ENCODE data around the gene CDH23.

DNA sequence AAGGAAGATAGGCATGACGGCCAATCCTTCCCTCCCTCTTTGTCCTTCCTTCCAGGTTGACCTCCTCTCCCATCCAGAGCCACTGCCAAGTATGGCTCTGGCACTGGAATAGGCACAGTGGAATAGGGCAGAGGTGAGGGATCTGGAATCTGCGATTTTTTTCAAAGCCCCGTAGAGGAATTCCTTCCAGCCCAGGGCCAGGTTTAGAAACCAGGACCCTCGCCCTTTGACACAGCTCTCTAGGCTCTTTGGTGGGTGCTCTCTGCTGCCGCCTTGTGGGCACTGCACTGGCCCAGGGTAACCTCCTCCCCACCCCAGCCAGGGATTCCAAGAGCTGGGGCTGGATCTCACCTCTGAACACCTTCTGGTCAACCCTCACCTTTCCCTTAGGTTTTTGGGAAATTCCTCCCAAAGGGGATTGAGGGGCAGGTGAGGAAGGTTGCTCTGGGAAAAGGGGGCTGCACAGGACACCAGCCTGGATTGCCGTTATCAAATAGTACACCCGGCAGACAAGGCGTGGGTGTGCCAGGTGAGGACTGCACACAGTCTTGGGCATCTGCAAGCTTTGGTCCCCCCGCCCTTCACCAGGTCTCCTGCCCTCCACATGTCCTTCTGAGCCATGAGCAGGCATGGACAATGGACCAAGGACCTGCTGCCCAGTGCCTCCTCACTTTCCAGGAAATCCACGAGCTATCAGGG is 300.1 kb downstream of the CDH23 start:
- TF ChIP-seq, protein P1, sequence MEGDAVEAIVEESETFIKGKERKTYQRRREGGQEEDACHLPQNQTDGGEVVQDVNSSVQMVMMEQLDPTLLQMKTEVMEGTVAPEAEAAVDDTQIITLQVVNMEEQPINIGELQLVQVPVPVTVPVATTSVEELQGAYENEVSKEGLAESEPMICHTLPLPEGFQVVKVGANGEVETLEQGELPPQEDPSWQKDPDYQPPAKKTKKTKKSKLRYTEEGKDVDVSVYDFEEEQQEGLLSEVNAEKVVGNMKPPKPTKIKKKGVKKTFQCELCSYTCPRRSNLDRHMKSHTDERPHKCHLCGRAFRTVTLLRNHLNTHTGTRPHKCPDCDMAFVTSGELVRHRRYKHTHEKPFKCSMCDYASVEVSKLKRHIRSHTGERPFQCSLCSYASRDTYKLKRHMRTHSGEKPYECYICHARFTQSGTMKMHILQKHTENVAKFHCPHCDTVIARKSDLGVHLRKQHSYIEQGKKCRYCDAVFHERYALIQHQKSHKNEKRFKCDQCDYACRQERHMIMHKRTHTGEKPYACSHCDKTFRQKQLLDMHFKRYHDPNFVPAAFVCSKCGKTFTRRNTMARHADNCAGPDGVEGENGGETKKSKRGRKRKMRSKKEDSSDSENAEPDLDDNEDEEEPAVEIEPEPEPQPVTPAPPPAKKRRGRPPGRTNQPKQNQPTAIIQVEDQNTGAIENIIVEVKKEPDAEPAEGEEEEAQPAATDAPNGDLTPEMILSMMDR (optimal IDR thresholded peaks at IDR 0.05 in 1 of 3, IDR thresholded peaks at IDR 0.05 in 1 of 3, conservative IDR thresholded peaks at IDR 0.05 in 1 of 3; ENCODE audit: extremely low read depth in 1 of 3, insufficient read depth in 2 of 3, low read length in 3 of 3), result peak; percentile 82 to 95 (median 89)
- no peak for TF ChIP-seq EZH2 (IDR thresholded peaks at IDR 0.05; ENCODE audit: low read length)
